Vagina (tissue), 2 donors: ENCODE data around the gene ZNF785. TPM values are rescaled to one million over a fixed set of nuclear protein-coding genes. Genes with fewer than 3 reads are reported as not detected.
A peak's percentile ranks its signal among the peaks of the same experiment; 100 is the strongest.
"Not testable (repeated sequence)": the region's sequence is repeated elsewhere in the genome, so short reads cannot be mapped to it uniquely, and the experiment has no call there.

ENCODE experiments used
- DNase-seq, 2 donors: peaks; one replicate each; pipeline ENCODE4 v3.0.0-alpha.2; 2017; ENCODE audit errors: extremely low spot score in 2 of 2
- H3K27ac ChIP-seq: fragments of 200-600 bp; sonication (generic); one replicate; pipeline ENCODE4 v1.5.1; 2019
- H3K27me3 ChIP-seq: fragments of 200-600 bp; sonication (generic); one replicate; pipeline ENCODE4 v1.5.1; 2019
- H3K36me3 ChIP-seq, 2 donors: fragments of 200-600 bp; sonication (generic); one replicate each; pipeline ENCODE4 v1.5.1; 2017 to 2019
- H3K4me1 ChIP-seq: fragments of 200-600 bp; sonication (generic); one replicate; pipeline ENCODE4 v1.5.1; 2019
- H3K4me3 ChIP-seq, 2 donors: fragments of 200-600 bp; sonication (generic); 1 replicate in 1 of 2; 2 replicates in 1 of 2; pipeline ENCODE4 v1.5.1; 2016 to 2019
- H3K9me3 ChIP-seq: fragments of 200-600 bp; sonication (generic); one replicate; pipeline ENCODE4 v1.5.1; 2019
- POLR2A ChIP-seq, 2 donors: fragments of 450-650 bp; IDR thresholded peaks; one replicate each; pipeline ENCODE4 v1.6.1; 2017; ENCODE audit warnings: antibody characterized with exemption in 2 of 2, mild to moderate bottlenecking in 2 of 2, moderate library complexity in 2 of 2
- POLR2AphosphoS5 ChIP-seq, 2 donors: sonication (generic); formaldehyde crosslinking; IDR thresholded peaks; one replicate each; pipeline ENCODE4 v1.9.0; 2017; ENCODE audit warnings: antibody characterized with exemption in 2 of 2, mild to moderate bottlenecking in 2 of 2, low read depth in 1 of 2; ENCODE audit not compliant: insufficient read depth in 1 of 2
- intact Hi-C: fragments of 100-400 bp; cut with DNase I; formaldehyde crosslinking; loops from one replicate; pipeline ENCODE4 v1.15.1; 2023
- total RNA-seq: library from RNA; depleted of rRNA; stranded (reverse); fragments of >200 nt; gene quantifications from one replicate; pipeline ENCODE4 v1.2.3, GENCODE V29; 2016
- TF ChIP-seq, protein P1 (sequence below), 3 experiments: fragments of 450-650 bp in 2 of 3; fragments of 200-600 bp in 1 of 3; sonication (generic) in 1 of 3; IDR thresholded peaks; one replicate each; pipeline ENCODE4 v1.5.1; 2017 to 2019; ENCODE audit warnings: antibody characterized with exemption in 3 of 3, mild to moderate bottlenecking in 2 of 3, moderate library complexity in 2 of 3

The ZNF785 gene
- total RNA-seq, 1 donor from 2014 or later, result 21.6 TPM

DNA sequence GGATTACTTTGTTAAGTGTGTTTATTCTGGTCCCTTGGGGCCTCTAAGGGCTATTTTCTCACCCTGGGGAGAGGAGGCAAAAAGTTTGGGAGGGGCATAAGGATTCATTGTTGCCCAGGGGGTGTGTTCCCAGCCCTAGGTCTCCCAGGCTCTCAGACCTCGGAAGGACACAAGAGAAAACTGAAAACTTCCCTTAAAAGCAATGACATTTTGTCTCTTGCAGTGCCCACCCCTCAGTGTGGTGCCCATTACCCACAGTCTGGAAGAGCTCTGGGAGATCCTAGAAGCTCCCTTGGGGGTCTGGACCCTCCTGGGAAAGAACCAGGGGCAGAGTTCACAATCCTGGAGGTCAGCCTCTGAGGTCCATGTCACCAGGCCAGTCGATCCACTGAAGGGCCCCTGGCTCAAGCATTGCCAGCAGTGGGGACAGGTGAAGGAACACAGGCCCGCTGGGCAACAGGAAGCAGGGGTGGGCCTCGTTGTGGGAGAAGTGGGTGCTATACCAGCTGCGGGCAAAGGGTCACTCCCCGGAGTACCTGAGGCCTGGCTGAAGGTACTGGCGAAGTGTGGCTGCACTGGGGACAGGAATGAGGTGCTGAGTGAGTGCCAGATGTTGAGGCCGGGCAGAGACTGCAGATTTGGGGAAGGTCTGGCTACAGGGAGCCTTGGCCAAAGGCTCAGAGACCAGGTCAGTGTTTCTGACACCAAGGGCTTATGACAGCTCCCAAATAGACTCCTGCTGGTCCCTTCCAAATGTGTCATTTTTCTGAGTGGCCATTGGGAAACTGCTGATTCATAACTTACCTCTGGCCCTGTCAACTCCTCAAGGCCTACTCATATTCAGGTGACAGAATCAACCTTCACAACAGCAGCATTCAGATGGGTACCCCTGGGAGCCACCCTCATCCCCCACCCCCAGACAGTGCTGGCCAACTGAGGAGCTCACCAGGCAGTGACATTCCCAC is 46.2 kb downstream of the ZNF785 start:
- H3K4me1 ChIP-seq, result peaks cover 15% of the 10 kb centered on the region
- DNase-seq, result no peak
- intact Hi-C loops, result loop anchor here (5.0 to 10.0 kb wide), 3 partner anchors 46 to 462 kb away; partner anchors contain the start of genes PPP4C, SEPHS2 and ZNF785
- no peaks in the 10 kb centered on the region for H3K9me3 ChIP-seq
- H3K4me3 ChIP-seq, result no peak overlapping the region
- H3K27me3 ChIP-seq, result no peaks in the 10 kb centered on the region
- no peaks in the 10 kb centered on the region for H3K36me3 ChIP-seq
- H3K27ac ChIP-seq, result no peak overlapping the region
- TF ChIP-seq, protein P1, sequence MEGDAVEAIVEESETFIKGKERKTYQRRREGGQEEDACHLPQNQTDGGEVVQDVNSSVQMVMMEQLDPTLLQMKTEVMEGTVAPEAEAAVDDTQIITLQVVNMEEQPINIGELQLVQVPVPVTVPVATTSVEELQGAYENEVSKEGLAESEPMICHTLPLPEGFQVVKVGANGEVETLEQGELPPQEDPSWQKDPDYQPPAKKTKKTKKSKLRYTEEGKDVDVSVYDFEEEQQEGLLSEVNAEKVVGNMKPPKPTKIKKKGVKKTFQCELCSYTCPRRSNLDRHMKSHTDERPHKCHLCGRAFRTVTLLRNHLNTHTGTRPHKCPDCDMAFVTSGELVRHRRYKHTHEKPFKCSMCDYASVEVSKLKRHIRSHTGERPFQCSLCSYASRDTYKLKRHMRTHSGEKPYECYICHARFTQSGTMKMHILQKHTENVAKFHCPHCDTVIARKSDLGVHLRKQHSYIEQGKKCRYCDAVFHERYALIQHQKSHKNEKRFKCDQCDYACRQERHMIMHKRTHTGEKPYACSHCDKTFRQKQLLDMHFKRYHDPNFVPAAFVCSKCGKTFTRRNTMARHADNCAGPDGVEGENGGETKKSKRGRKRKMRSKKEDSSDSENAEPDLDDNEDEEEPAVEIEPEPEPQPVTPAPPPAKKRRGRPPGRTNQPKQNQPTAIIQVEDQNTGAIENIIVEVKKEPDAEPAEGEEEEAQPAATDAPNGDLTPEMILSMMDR (IDR thresholded peaks at IDR 0.05), result no peak
- TF ChIP-seq POLR2A (IDR thresholded peaks at IDR 0.05), result no peak

DNA sequence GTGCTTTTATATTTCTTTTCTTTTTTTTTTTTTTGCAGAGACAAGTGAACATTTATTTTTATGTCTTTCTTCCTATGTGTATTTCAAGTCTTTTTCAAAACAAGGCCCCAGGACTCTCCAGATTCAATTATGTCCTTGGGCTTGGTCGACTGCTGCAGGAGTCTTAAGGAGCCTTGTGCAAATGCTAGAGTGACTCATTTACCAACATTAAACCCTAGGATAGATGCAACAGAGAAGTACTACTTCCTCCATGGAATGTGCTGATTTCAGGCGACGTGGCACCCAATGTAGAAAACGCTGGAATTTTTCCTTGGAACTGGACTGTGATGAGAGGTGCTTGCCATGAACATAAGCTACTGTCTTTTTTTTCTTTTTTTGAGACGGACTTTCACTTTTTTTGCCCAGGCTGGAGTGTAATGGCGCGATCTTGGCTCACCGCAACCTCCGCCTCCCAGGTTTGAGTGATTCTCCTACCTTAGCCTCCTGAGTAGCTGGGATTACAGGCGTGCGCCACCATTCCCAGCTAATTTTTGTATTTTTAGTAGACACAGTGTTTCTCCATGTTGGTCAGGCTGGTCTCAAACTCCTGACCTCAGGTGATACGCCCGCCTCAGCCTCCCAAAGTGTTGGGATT is 49.0 kb downstream of the ZNF785 start:
- not testable (repeated sequence) for H3K4me3 ChIP-seq, DNase-seq, H3K9me3 ChIP-seq, H3K27me3 ChIP-seq, H3K27ac ChIP-seq
- intact Hi-C loops, result loop anchor here (5.0 to 10.0 kb wide), 3 partner anchors 48 to 459 kb away; partner anchors contain the start of genes PPP4C, SEPHS2 and ZNF785
- Histone ChIP-seq H3K36me3 (peaks cover 0 to 10% of the 10 kb centered on the region in 2 donors), H3K4me1 (peaks cover 32% of the 10 kb centered on the region)

GRCh38 chr16:30535777-30536190 is 49.7 kb downstream of the ZNF785 start:
- intact Hi-C loops, result loop anchor here (2.0 to 10.0 kb wide), 4 partner anchors 23 to 458 kb away; partner anchors contain the start of genes PPP4C, SEPHS2, ZNF764 and ZNF785
- no peaks in the 10 kb centered on the region for H3K9me3 ChIP-seq
- no peak for DNase-seq
- no peaks in the 10 kb centered on the region for H3K27me3 ChIP-seq
- H3K4me1 ChIP-seq, result peaks cover 33% of the 10 kb centered on the region
- peak overlapping the region; percentile 92 for H3K27ac ChIP-seq
- H3K36me3 ChIP-seq, result peaks cover 0 to 10% of the 10 kb centered on the region in 2 donors
- TF ChIP-seq POLR2A (IDR thresholded peaks at IDR 0.05), result no peak
- no peak for TF ChIP-seq POLR2AphosphoS5 (IDR thresholded peaks at IDR 0.05; ENCODE audit: insufficient read depth in 1 of 2, low read depth in 1 of 2)
- TF ChIP-seq, protein P1 (IDR thresholded peaks at IDR 0.05), result peak; percentile 32 to 41 (median 34)
- peak overlapping the region; percentile 90 to 92 for H3K4me3 ChIP-seq

- DNase-seq, result no peak
- H3K4me3 ChIP-seq, result peak overlapping the region; percentile 90 to 92
- peaks cover 0 to 10% of the 10 kb centered on the region in 2 donors for H3K36me3 ChIP-seq
- intact Hi-C loops, result loop anchor here (2.0 to 10.0 kb wide), 4 partner anchors 24 to 458 kb away; partner anchors contain the start of genes PPP4C, SEPHS2, ZNF764 and ZNF785
- H3K4me1 ChIP-seq, result peaks cover 38% of the 10 kb centered on the region
- no peaks in the 10 kb centered on the region for H3K9me3 ChIP-seq
- H3K27me3 ChIP-seq, result no peaks in the 10 kb centered on the region
- peak overlapping the region; percentile 92 for H3K27ac ChIP-seq
- TF ChIP-seq, protein P1 (IDR thresholded peaks at IDR 0.05), result no peak
- peak in 1 of 2 donors; percentile 50 for TF ChIP-seq POLR2AphosphoS5 (IDR thresholded peaks at IDR 0.05; ENCODE audit: insufficient read depth in 1 of 2, low read depth in 1 of 2)
- TF ChIP-seq POLR2A (IDR thresholded peaks at IDR 0.05), result no peak
Measured at GRCh38 chr16:30535106-30535776, 50.3 kb downstream of the ZNF785 start.
